Effector memory CD8-positive, alpha-beta T cell (primary cell): Measurements from ENCODE around the gene CAMSAP2.

Experiments used
- ATAC-seq: fragments of 150-1000 bp; cut with Tn5 transposase; replicated peaks from 2 replicates; pipeline ENCODE4 v1.10.0; 2021; ENCODE audit warnings: mild to moderate bottlenecking, moderate library complexity
- DNase-seq, 3 experiments: peaks; one replicate each; pipeline ENCODE4 v3.0.0; 2021
- H3K27ac Mint-ChIP-seq, 2 donors: one replicate each; pipeline ENCODE4 v1.8.0; 2022; ENCODE audit warnings: mild to moderate bottlenecking in 2 of 2, mixed read lengths in 2 of 2, moderate library complexity in 2 of 2
- H3K27me3 Mint-ChIP-seq, 2 donors: one replicate each; pipeline ENCODE4 v1.8.0; 2022; ENCODE audit warnings: mixed read lengths in 2 of 2
- H3K36me3 Mint-ChIP-seq: one replicate; pipeline ENCODE4 v1.8.0; 2022; ENCODE audit warnings: mild to moderate bottlenecking, moderate library complexity, mixed read lengths; ENCODE audit not compliant: insufficient read depth
- H3K4me1 Mint-ChIP-seq, 2 donors: one replicate each; pipeline ENCODE4 v1.8.0; 2022; ENCODE audit warnings: low read depth in 2 of 2, mixed read lengths in 2 of 2
- H3K4me3 Mint-ChIP-seq, 2 donors: one replicate each; pipeline ENCODE4 v1.8.0; 2022; ENCODE audit warnings: mild to moderate bottlenecking in 2 of 2, mixed read lengths in 2 of 2, moderate library complexity in 2 of 2
- H3K9me3 Mint-ChIP-seq, 2 donors: one replicate each; pipeline ENCODE4 v1.8.0; 2022; ENCODE audit warnings: mixed read lengths in 2 of 2
- total RNA-seq, 9 experiments: gene quantifications; one replicate each; lab custom pipeline; 2026; lab: John Stamatoyannopoulos, UW

Gene CAMSAP2, protein sequence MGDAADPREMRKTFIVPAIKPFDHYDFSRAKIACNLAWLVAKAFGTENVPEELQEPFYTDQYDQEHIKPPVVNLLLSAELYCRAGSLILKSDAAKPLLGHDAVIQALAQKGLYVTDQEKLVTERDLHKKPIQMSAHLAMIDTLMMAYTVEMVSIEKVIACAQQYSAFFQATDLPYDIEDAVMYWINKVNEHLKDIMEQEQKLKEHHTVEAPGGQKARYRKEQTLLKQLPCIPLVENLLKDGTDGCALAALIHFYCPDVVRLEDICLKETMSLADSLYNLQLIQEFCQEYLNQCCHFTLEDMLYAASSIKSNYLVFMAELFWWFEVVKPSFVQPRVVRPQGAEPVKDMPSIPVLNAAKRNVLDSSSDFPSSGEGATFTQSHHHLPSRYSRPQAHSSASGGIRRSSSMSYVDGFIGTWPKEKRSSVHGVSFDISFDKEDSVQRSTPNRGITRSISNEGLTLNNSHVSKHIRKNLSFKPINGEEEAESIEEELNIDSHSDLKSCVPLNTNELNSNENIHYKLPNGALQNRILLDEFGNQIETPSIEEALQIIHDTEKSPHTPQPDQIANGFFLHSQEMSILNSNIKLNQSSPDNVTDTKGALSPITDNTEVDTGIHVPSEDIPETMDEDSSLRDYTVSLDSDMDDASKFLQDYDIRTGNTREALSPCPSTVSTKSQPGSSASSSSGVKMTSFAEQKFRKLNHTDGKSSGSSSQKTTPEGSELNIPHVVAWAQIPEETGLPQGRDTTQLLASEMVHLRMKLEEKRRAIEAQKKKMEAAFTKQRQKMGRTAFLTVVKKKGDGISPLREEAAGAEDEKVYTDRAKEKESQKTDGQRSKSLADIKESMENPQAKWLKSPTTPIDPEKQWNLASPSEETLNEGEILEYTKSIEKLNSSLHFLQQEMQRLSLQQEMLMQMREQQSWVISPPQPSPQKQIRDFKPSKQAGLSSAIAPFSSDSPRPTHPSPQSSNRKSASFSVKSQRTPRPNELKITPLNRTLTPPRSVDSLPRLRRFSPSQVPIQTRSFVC (N-terminal part only)
- total RNA-seq, result 0.67 to 34.4 (median 15.3) reads per million in 9 experiments

DNA sequence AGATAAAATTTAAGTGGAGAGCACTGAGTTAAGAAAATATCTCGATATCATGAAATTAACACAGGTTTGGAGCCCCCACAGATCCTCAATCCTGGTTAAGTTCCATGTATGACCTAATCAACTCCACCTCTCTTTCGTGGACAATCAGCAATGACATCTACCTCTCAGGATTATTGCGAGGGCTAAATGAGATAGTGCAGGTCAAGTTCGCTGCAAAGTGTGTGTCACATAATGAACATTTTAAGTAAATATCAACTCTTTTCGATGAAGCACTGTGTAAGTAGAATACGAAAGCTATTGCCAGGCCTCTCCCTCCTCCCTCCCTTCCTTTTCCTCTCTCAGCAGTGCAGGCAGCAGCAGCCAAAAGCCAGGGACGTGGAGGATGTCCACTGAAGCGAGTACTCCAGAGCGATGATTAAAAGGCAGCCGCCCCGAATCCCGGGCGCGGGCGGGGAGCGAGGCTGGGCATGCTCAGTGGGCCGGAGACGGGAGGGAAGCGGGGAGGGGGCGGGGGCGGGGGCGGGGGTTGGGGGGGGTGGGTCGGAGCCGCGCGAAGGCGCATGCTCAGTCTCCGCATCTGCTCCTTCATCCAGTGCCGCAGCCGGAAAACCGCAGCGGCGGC lies at the start of gene CAMSAP2:
Gene CAMSAP2 (plus strand): TSS at position 567 of the 622 bp plus-strand sequence. CDS start 935 bp downstream, outside the sequence.
- ATAC-seq, result peak; percentile 41
- peak; percentile 12 to 26 (median 17) for DNase-seq
- Mint-ChIP-seq H3K4me1 (peaks cover 7 to 16% of the 10 kb centered on the region in 2 donors), H3K9me3 (no peaks in the 10 kb centered on the region), H3K27me3 (peaks cover 0 to 15% of the 10 kb centered on the region in 2 donors), H3K36me3 (no peaks in the 10 kb centered on the region), H3K4me3 (peak within 1 kb of the TSS; percentile 92), H3K27ac (peak within 1 kb of the TSS; percentile 17 to 85)

DNA sequence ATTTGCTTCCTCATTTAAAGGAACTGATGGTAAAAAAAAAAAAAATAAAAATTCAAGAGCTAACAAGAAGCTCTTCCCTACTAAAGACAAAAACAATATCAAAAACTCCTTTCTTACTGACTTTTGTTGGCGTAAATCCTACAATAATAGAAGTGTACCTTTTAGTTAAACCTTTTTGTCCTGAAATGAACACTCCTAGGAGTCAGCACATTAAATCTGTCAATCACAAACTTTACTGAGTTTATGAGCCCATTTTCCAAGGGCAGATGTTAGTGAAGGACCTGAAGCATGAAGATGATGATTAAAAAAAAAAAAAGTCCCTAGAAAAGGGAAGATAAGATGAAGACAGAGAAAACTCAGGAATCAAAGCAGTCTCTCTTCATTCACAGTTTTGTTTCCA lies 46.4 kb upstream of the CAMSAP2 start:
- peaks cover 22 to 27% of the 10 kb centered on the region in 2 donors for H3K27me3 Mint-ChIP-seq
- H3K4me1 Mint-ChIP-seq, result no peaks in the 10 kb centered on the region
- no peaks in the 10 kb centered on the region for H3K36me3 Mint-ChIP-seq
- H3K9me3 Mint-ChIP-seq, result no peaks in the 10 kb centered on the region
- no peak overlapping the region for H3K4me3 Mint-ChIP-seq
- DNase-seq (no peak), ATAC-seq (no peak)
- no peak overlapping the region for H3K27ac Mint-ChIP-seq

DNA sequence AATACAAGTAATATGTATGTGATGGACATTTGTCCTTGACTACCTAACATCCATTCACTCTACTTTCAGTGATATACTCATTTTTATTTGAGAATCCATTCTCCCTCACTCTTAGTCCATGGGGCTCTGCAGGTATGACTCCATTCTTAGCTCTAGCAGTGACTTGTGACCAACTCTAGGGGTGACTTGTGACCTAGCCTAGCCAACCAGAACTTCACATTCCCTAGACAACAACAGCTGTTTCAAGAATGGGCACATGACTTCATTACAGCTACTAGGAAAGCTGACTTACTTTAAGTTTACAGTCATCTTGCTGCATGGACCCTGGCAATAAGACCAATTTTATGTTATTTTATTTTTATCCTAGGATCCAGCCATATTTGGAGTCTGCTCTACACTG lies 45.4 kb upstream of the CAMSAP2 start:
- no peak overlapping the region for H3K4me3 Mint-ChIP-seq
- DNase-seq, result no peak
- H3K36me3 Mint-ChIP-seq, result no peaks in the 10 kb centered on the region
- no peak overlapping the region for H3K27ac Mint-ChIP-seq
- no peaks in the 10 kb centered on the region for H3K4me1 Mint-ChIP-seq
- H3K27me3 Mint-ChIP-seq, result peaks cover 24 to 26% of the 10 kb centered on the region in 2 donors
- no peaks in the 10 kb centered on the region for H3K9me3 Mint-ChIP-seq
- ATAC-seq, result no peak

DNA sequence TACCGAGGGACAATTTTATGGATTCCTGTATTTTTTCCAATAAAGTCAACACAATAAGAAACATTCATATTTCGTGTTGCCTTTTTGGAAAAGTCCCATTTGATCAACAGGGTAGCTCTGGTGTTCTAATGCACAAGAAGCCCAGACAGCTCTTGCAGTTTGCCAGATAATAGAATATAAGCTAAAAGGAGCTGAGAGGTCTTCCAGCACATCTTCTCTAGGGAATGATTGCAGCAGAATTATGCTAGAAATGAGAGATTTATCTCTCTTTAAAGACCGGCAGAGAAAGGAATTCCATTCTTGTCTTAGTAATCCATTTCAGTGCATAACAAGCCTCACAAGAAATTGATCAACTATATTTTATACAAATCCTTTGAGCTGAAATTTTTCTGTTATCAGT lies 44.0 kb upstream of the CAMSAP2 start:
- peaks cover 25 to 27% of the 10 kb centered on the region in 2 donors for H3K27me3 Mint-ChIP-seq
- no peaks in the 10 kb centered on the region for H3K36me3 Mint-ChIP-seq
- no peak overlapping the region for H3K4me3 Mint-ChIP-seq
- H3K4me1 Mint-ChIP-seq, result no peaks in the 10 kb centered on the region
- DNase-seq (no peak), ATAC-seq (no peak)
- no peaks in the 10 kb centered on the region for H3K9me3 Mint-ChIP-seq
- H3K27ac Mint-ChIP-seq, result no peak overlapping the region

DNA sequence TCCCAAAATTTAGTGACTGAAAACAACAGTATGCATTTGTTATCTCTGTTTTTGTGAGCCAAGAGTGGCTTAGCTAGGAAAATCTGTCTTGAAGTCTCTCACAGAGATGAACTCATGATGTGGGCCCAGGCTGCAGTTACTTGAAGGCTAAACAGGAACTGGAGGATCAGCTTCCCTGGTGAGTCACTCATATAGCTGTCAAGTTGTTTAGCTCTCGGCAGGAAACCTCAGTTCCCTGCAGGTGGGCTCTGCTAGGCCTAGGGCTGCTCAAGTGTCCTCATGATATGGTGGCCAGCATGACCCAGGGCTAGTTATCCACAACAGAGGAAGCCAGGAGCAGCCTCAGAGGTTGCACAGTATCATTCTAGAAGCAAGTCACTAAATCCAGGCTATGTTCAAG lies 38.8 kb upstream of the CAMSAP2 start:
- H3K4me1 Mint-ChIP-seq, result no peaks in the 10 kb centered on the region
- DNase-seq (no peak), ATAC-seq (no peak)
- no peaks in the 10 kb centered on the region for H3K9me3 Mint-ChIP-seq
- no peak overlapping the region for H3K27ac Mint-ChIP-seq
- H3K4me3 Mint-ChIP-seq, result no peak overlapping the region
- peaks cover 23 to 25% of the 10 kb centered on the region in 2 donors for H3K27me3 Mint-ChIP-seq
- no peaks in the 10 kb centered on the region for H3K36me3 Mint-ChIP-seq

DNA sequence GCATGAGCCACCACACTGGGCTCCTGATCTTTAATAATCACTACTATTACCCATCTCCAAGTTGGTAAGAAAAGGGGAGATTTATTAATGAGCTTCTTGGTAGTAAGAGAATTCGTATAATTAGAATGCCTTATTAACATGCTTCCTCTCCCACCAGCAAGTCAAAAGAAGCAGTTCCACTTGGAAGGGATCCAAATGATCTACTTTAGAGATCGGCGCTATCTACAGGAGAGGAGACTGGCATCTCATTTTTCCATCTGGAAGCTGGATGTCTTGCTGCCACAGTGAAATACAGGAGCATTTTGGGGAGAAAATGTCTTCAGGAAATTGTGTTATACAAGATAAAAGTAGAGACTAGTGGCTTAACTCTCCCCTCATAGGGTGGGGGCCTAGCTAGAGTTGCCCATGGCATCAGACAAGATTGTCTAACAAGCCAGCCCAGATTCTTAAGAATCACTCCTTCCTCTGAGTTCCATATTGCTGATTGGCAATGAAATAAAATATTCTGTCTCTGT lies 33.6 kb upstream of the CAMSAP2 start:
- Mint-ChIP-seq H3K27ac (no peak overlapping the region), H3K4me3 (no peak overlapping the region), H3K27me3 (no peaks in the 10 kb centered on the region), H3K36me3 (no peaks in the 10 kb centered on the region), H3K9me3 (no peaks in the 10 kb centered on the region), H3K4me1 (no peaks in the 10 kb centered on the region)
- DNase-seq (no peak), ATAC-seq (no peak)

DNA sequence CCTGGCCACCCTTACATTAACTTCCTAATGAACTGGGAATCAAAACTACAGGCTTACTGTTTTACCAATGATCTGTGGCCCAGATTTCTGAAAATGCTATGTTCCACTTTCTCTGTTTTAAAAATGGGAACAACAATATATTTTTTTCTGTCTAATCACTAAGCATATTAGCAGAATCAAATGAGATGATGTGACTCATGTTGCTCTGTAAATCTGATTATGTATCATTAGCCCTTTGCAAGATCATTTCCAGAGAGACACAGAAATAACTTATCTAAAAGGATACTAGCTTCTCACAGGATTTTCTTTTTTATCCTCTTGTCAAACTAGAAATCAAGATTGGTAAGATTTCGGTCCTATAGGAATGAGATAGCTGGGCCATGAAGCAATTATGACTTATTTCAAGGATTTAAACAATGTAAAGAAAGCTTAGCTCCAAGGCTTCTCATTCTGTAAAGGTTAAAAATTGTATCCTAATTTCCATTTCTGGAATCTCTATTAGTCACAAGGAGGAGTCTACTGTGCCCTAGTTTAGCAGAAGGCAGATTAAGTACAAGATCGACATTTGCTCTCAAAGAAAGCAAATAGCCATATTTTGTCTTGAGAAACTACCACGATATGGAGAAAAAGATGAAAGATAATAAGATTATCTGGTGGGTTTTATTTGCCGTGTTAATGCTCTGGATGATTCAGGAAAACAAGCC lies 32.4 kb upstream of the CAMSAP2 start:
- no peaks in the 10 kb centered on the region for H3K27me3 Mint-ChIP-seq
- H3K27ac Mint-ChIP-seq, result peak overlapping the region in 1 of 2 donors; percentile 79
- DNase-seq, result no peak
- no peaks in the 10 kb centered on the region for H3K9me3 Mint-ChIP-seq
- no peaks in the 10 kb centered on the region for H3K36me3 Mint-ChIP-seq
- no peak overlapping the region for H3K4me3 Mint-ChIP-seq
- peaks cover 0 to 2% of the 10 kb centered on the region in 2 donors for H3K4me1 Mint-ChIP-seq
- ATAC-seq, result no peak

DNA sequence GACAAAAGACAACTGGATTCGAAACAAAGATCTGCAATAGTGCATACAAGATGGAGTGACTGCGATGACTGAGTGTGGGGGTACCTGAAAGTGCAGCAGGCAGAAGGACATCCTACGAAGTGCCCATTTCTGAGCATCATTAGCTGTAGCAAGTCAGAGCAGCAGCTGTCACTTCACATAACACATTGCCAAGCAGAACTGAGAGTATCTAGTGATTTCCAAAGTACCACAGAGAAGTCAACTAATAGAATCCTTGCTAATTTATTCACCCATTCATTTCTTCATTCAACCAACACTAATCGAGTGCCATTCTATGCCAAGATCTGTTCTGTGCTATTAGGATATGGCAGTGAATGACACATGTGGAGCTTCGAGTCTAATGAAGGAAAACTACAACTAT lies 31.6 kb upstream of the CAMSAP2 start:
- H3K4me3 Mint-ChIP-seq, result no peak overlapping the region
- H3K27me3 Mint-ChIP-seq, result no peaks in the 10 kb centered on the region
- no peak for ATAC-seq

DNA sequence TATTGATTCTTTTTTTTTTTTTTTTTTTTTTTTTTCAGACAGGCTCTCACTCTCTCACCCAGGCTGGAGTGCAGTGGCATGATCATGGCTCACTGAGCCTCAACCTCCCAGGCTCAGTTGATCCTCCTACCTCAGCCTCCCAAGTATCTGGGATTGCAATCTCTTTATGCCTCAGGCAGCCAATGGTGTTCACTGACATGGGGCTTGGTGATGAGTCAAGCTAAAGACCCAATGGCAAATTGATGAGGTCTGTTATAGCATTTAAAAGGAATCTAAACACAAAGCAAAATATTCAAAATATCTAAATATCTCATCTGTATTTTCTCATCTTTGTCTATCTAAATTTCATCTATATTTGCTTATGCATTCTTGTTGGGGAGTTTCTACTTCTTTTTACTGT lies 30.5 kb upstream of the CAMSAP2 start:
- no peaks in the 10 kb centered on the region for H3K27me3 Mint-ChIP-seq
- DNase-seq (no peak), ATAC-seq (no peak)
- H3K4me3 Mint-ChIP-seq, result no peak overlapping the region
- peaks cover 0 to 2% of the 10 kb centered on the region in 2 donors for H3K4me1 Mint-ChIP-seq
- H3K9me3 Mint-ChIP-seq, result no peaks in the 10 kb centered on the region
- no peak overlapping the region for H3K27ac Mint-ChIP-seq
- no peaks in the 10 kb centered on the region for H3K36me3 Mint-ChIP-seq

More for the DNA sequence above, 31.6 kb upstream of the CAMSAP2 start:
- no peak for DNase-seq
- Mint-ChIP-seq H3K27ac (no peak overlapping the region), H3K36me3 (no peaks in the 10 kb centered on the region), H3K4me1 (peaks cover 0 to 2% of the 10 kb centered on the region in 2 donors), H3K9me3 (no peaks in the 10 kb centered on the region)

DNA sequence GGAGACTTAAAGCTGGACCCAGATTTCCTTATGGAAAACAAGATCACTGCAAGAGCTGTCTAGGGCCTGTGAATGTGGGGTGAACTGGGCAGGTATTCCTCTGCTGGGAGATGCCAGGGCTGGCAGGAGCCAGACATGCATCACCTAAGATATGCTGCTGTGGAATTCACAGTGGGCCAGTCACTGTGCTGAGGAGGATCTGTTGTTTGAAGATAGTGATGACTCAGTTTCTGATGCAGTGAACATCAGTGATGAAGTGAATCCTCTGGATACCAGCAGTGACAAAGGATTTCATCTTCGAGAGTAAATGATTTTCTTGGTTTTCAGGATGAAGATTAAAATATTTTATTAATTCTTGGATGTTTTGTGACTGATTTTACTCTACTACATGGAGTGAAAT lies 29.9 kb upstream of the CAMSAP2 start:
- Mint-ChIP-seq H3K4me1 (peaks cover 0 to 2% of the 10 kb centered on the region in 2 donors), H3K27me3 (no peaks in the 10 kb centered on the region), H3K4me3 (no peak overlapping the region), H3K36me3 (no peaks in the 10 kb centered on the region), H3K27ac (no peak overlapping the region), H3K9me3 (no peaks in the 10 kb centered on the region)
- DNase-seq (no peak), ATAC-seq (no peak)

DNA sequence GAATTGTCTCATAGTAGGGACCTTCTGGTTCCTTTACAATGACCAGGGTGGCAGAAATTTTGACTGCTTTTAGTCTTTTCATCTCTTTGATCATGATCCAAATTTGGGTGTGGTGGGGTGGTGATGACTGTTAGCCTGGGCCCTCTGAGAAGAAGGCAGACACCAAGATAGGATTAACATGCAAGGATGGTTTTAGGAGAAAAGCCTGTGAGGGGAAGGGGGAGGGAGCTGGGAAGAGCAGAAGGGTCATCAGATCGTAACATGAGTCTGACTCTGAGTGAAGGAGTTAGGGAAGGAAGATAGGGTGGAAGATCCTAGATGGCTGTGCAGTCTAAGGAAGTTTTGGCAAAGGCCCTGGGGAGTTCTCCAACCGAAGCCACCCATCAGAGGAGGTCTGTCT lies 28.5 kb upstream of the CAMSAP2 start:
- Mint-ChIP-seq H3K9me3 (no peaks in the 10 kb centered on the region), H3K27ac (peak overlapping the region in 1 of 2 donors; percentile 70), H3K4me3 (no peak overlapping the region), H3K4me1 (peaks cover 0 to 2% of the 10 kb centered on the region in 2 donors), H3K36me3 (no peaks in the 10 kb centered on the region), H3K27me3 (peaks cover 1 to 6% of the 10 kb centered on the region in 2 donors)
- DNase-seq (no peak), ATAC-seq (no peak)

DNA sequence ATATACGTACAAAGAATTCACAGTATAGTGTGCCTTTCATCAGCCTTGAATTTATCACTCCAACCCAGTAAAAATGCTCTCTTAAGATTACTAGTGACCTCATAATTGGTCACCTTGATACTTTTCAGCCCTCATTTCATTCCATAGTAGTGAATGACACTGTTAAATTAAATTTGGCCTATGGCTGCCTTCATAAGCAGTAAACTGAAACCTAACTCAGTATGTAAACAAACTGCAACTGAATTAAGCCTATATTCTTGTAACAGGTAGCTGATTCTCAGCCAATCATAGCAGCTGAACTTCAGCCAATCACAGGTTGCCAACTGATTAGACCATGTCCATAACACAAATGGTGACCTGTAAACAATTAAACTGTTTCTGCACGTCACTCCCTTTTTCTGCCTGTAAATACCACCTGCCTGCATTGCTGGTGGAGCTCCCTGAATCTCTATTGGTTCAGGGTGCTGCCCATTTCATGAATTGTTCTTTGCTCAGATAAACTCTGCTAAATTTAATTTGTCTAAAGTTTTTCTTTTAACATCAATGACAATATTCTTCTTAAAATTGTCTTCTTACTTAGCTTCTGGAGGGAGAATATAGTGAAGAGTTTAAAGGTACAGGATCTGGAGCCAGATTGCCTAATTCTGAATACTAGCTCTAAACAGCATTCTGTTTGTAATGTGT lies 24.0 kb upstream of the CAMSAP2 start:
- no peaks in the 10 kb centered on the region for H3K9me3 Mint-ChIP-seq
- peaks cover 18 to 23% of the 10 kb centered on the region in 2 donors for H3K27me3 Mint-ChIP-seq
- no peak for DNase-seq
- no peak for ATAC-seq
- H3K27ac Mint-ChIP-seq, result no peak overlapping the region
- H3K36me3 Mint-ChIP-seq, result no peaks in the 10 kb centered on the region
- H3K4me3 Mint-ChIP-seq, result no peak overlapping the region
- H3K4me1 Mint-ChIP-seq, result peaks cover 0 to 2% of the 10 kb centered on the region in 2 donors
